GM06990 (cell line): ENCODE measurements around the gene RPS16.

Experiments
- DNase-seq: peaks from one replicate; pipeline ENCODE4 v3.0.0-alpha.2; 2011; ENCODE audit not compliant: insufficient read length; ENCODE audit errors: extremely low read depth
- H3K27me3 ChIP-seq: replicated peaks from 2 replicates; pipeline ENCODE4 v1.6.0; 2011; ENCODE audit warnings: low read length; ENCODE audit not compliant: control insufficient read depth, insufficient read depth
- H3K36me3 ChIP-seq: 2 replicates; pipeline ENCODE4 v1.5.1; 2011; ENCODE audit warnings: low read length; ENCODE audit not compliant: control insufficient read depth, insufficient read depth
- H3K4me3 ChIP-seq: replicated peaks from 2 replicates; pipeline ENCODE4 v1.5.1; 2011; ENCODE audit warnings: low read depth, mild to moderate bottlenecking, control low read depth, low read length
- CTCF ChIP-seq: IDR thresholded peaks from 2 replicates; pipeline ENCODE4 v1.5.1; 2011; ENCODE audit warnings: low read length, control low read depth, mild to moderate bottlenecking, inconsistent platforms; ENCODE audit not compliant: insufficient read depth, poor library complexity, severe bottlenecking

RPS16 gene

DNA sequence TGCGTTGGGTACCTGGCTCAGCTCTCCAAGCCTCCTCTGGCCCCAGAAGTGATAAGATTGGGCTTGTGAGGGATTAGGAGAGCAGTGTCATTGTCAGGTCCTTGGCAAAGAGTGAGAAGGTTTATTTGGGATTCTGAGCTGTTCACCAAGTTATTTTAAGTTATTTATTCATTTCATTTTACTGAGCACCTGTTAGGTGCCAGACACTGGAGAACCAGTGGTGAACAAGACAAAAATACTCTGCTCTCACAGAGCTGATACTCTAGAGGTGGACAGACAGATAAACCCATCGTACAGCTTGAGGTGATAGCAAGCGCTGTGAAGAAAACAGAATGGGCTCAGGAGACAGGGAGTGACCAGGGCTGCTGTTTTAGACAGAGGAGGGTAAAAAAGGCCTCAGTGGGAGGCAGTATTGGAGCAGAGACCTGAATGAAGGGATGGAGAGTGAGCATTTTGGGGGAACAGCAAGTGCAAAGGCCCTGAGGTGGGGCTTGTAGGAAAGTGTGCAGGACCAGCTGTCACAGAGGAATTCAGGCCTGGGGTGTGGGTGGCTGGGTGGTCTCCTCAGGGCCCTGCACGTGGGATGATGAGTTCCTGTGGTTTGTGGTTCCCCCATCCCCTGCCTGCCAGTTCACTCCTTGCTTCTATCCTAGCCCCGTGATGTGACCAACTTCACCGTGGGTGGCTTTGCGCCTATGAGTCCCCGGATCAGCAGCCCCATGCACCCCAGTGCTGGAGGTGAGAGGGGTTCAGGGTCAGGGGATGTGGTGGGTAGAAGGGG lies 36.2 kb upstream of the RPS16 start:
- TF ChIP-seq CTCF: no peak
- DNase-seq: no peak
- H3K4me3 ChIP-seq: no peak overlapping the region
- peaks cover 75% of the 10 kb centered on the region for H3K36me3 ChIP-seq
- H3K27me3 ChIP-seq: no peaks in the 10 kb centered on the region

- Histone ChIP-seq H3K4me3 (no peak overlapping the region), H3K36me3 (peaks cover 78% of the 10 kb centered on the region), H3K27me3 (no peaks in the 10 kb centered on the region)
- no peak for DNase-seq
- TF ChIP-seq CTCF: no peak
Measured at GRCh38 chr19:39470724-39471339, 35.1 kb upstream of the RPS16 start.

DNA sequence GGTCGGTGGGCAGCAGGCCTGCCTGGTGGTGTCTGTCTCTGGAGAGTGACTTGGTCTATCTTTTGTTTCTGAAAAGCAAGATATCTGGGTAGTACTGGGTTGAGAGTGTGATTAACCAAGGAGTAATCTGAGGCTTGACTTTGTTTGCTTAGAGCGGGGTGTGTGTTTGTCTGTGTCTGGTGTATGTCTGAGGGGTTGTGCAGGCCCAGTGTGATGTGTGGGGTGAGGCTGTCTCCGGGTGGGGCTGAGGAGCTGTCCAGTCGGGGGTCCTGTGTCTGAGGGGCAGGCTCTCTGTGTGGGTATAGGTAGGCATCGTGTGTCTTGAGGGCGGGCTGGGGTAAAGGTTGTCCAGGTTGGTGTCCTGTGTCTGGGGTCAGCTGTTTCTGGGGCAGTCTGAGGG lies 33.8 kb upstream of the RPS16 start:
- Histone ChIP-seq H3K4me3 (no peak overlapping the region), H3K36me3 (peaks cover 77% of the 10 kb centered on the region), H3K27me3 (no peaks in the 10 kb centered on the region)
- DNase-seq: no peak
- TF ChIP-seq CTCF: no peak

DNA sequence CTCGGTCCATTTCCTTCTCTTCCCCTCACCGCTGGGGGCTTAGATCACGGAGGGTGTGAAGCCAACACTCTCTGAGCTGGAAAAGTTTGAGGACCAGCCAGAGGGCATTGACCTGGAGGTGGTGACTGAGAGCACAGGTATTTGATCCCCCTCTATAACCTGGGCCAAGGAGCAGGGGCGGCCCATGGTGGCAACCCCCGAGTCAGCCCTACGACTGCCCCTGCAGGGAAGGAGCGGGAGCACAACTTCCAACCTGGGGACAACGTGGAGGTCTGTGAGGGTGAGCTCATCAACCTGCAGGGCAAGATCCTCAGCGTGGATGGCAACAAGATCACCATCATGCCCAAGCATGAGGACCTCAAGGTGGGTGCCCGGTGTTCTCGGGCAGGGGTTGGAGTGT lies 33.3 kb upstream of the RPS16 start:
- no peak for TF ChIP-seq CTCF

GRCh38 chr19:39467941-39468340 lies 32.2 kb upstream of the RPS16 start:
- H3K27me3 ChIP-seq: no peaks in the 10 kb centered on the region
- no peak for DNase-seq
- peaks cover 65% of the 10 kb centered on the region for H3K36me3 ChIP-seq
- no peak for TF ChIP-seq CTCF
- H3K4me3 ChIP-seq: no peak overlapping the region

More for the DNA sequence above, 33.3 kb upstream of the RPS16 start:
- Histone ChIP-seq H3K4me3 (no peak overlapping the region), H3K36me3 (peaks cover 74% of the 10 kb centered on the region), H3K27me3 (no peaks in the 10 kb centered on the region)
- no peak for DNase-seq
